Ascending aorta (tissue), 2 donors: ENCODE data around the gene RANBP1. TPM values are rescaled to one million over a fixed set of nuclear protein-coding genes. Genes with fewer than 3 reads are reported as not detected.
A peak's percentile ranks its signal among the peaks of the same experiment; 100 is the strongest.

ENCODE experiments used
- DNase-seq, 2 donors: peaks; one replicate each; pipeline ENCODE4 v3.0.0-alpha.2; 2019; ENCODE audit warnings: low spot score in 2 of 2
- H3K27ac ChIP-seq, 2 donors: fragments of 200-600 bp; sonication (generic); one replicate each; pipeline ENCODE4 v1.5.1; 2016 to 2017; ENCODE audit warnings: mild to moderate bottlenecking in 1 of 2
- H3K27me3 ChIP-seq: fragments of 200-600 bp; sonication (generic); one replicate; pipeline ENCODE4 v1.5.1; 2017
- H3K36me3 ChIP-seq, 2 donors: fragments of 200-600 bp; sonication (generic); one replicate each; pipeline ENCODE4 v1.5.1; 2016
- H3K4me1 ChIP-seq, 2 donors: fragments of 200-600 bp; sonication (generic); one replicate each; pipeline ENCODE4 v1.5.1; 2016 to 2017; ENCODE audit warnings: mild to moderate bottlenecking in 1 of 2
- H3K4me3 ChIP-seq, 2 donors: fragments of 200-600 bp; sonication (generic); one replicate each; pipeline ENCODE4 v1.5.1; 2016 to 2017; ENCODE audit warnings: mild to moderate bottlenecking in 1 of 2
- H3K9me3 ChIP-seq, 2 donors: fragments of 200-600 bp; sonication (generic); one replicate each; pipeline ENCODE4 v1.5.1; 2016
- intact Hi-C: fragments of 100-400 bp; cut with DNase I; formaldehyde crosslinking; loops from one replicate; pipeline ENCODE4 v1.15.1; 2023
- total RNA-seq: library from RNA; depleted of rRNA; stranded (reverse); fragments of >200 nt; gene quantifications from one replicate; pipeline ENCODE4 v1.1.0, GENCODE V29; 2016
- TF ChIP-seq, protein P1 (sequence below), 3 experiments: fragments of 200-600 bp in 2 of 3; fragments of 450-650 bp in 1 of 3; sonication (generic) in 2 of 3; IDR thresholded peaks; one replicate each; pipeline ENCODE4 v1.5.1; 2016 to 2019; ENCODE audit warnings: antibody characterized with exemption in 3 of 3, mild to moderate bottlenecking in 1 of 3, moderate library complexity in 1 of 3

Gene RANBP1
- total RNA-seq, 1 donor from 2014 or later, result 302 TPM

DNA sequence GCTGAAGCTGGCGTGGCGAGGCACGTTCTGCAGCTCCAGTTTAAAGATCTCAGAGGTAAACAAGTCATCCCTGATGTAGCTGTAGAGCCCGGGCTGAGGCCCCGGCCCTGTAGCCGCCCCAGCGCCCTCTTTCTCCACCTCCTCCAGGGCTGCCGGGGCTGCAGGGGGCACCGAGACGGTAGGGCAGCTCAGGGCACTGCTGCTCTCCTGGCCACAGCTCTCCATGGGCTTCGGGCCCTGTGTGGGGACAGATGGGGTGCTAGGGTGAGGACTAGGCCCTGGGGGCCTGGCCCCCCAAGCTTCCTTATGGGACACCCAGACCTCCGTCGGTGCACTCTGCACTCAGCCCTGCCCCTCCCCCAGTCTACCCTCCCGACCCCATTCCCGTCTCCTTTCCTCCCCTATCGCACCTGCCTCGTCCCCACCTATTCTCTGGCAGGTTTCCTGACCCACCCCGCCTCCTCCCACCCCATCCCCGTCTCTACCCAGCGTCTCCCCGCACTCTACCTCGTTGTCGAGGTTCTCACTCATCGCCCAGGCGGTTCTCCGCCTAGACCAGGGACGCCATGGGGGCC lies 559 bp downstream of the RANBP1 start:
- peaks cover 6 to 18% of the 10 kb centered on the region in 2 donors for H3K4me1 ChIP-seq
- peak overlapping the region; percentile 68 to 85 for H3K4me3 ChIP-seq
- H3K36me3 ChIP-seq, result peaks cover 26 to 59% of the 10 kb centered on the region in 2 donors
- H3K9me3 ChIP-seq, result no peaks in the 10 kb centered on the region
- TF ChIP-seq, protein P1, sequence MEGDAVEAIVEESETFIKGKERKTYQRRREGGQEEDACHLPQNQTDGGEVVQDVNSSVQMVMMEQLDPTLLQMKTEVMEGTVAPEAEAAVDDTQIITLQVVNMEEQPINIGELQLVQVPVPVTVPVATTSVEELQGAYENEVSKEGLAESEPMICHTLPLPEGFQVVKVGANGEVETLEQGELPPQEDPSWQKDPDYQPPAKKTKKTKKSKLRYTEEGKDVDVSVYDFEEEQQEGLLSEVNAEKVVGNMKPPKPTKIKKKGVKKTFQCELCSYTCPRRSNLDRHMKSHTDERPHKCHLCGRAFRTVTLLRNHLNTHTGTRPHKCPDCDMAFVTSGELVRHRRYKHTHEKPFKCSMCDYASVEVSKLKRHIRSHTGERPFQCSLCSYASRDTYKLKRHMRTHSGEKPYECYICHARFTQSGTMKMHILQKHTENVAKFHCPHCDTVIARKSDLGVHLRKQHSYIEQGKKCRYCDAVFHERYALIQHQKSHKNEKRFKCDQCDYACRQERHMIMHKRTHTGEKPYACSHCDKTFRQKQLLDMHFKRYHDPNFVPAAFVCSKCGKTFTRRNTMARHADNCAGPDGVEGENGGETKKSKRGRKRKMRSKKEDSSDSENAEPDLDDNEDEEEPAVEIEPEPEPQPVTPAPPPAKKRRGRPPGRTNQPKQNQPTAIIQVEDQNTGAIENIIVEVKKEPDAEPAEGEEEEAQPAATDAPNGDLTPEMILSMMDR (IDR thresholded peaks at IDR 0.05), result no peak
- no peaks in the 10 kb centered on the region for H3K27me3 ChIP-seq
- DNase-seq, result no peak
- intact Hi-C loops, result loop anchor here (2.0 to 10.0 kb wide), 3 partner anchors 96 to 402 kb away; partner anchors contain the start of genes SEPTIN5 and TANGO2
- peak overlapping the region; percentile 83 to 85 for H3K27ac ChIP-seq

DNA sequence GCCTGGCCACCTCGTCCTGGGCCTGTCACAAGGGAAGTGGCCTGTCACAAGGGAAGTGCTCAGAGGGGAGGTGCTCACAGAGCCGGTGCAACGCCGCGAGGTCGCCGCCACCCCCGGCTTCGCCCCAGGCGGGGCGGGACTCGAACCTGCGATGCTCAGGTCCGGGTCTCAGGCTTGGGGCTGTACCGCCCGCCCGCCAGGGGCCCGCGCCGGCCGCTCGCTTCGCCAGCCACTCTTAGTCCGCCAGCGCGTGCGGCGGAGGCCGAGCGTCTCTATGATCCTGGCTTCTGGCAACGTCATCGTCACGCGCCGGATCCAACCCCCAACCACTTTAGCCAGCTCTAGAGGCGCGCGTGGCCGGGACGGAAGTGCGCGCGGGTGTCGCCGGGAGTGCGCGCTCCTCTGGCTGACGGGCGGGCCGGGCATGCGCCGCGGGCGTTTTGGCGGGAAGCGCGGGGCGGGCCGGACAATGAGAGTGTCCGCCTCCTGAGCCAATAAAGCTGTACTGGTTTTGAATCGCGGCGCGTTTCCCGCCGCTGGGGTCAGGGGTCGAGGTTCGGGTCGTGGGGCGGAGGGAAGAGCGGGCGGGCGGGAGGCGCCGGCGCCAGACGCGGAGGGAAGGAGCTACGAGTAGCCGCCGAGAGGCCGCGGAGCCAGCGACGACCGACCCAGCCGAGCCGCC lies 1.2 kb downstream of the RANBP1 start, which contains the start of gene TRMT2A:
Gene TRMT2A (minus strand): TSS at position 276 of the 682 bp plus-strand sequence. CDS start 320 bp downstream, outside the sequence.
- intact Hi-C loops, result loop anchor here (1.0 to 10.0 kb wide), 5 partner anchors 14 to 402 kb away; partner anchors contain the start of genes DGCR8, SEPTIN5, TANGO2 and ZDHHC8

DNA sequence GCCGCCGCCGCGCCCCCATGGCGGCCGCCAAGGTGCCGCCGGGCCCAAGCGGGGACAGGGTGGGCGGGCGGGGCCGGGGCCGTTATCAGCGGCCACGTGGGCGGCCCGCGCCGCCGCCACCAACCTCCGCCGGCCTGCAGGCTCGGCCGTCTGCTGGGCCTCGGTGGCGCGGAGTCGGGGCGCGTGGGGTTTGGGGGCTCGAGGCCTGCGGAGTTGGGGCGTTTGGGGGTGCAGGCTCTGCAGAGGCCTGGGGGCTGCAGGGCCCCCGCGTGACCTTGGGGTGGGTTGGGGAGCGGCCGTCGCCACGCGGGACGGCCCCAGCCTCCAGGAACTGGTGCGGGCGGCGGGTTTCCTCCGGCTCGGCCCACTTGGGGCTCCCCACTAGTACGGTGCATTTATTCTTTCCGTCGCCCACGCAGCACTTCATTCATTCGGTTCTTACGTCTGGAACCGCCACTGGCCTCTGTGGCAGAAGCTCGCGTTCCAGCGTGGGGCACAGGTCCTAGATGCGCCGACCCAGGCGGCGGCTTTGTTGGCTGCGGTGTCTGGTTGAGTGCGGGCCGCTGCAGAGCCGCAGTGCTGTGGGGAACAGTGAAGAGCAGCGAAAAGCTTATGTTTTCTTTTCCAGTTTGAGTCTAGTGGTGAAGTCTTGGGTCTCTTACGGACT lies 1.9 kb downstream of the RANBP1 start:
- Histone ChIP-seq H3K27me3 (no peaks in the 10 kb centered on the region), H3K27ac (peak overlapping the region; percentile 83 to 85), H3K4me1 (peaks cover 6 to 18% of the 10 kb centered on the region in 2 donors), H3K9me3 (no peaks in the 10 kb centered on the region), H3K4me3 (peak overlapping the region; percentile 68 to 85), H3K36me3 (peaks cover 25 to 58% of the 10 kb centered on the region in 2 donors)
- no peak for DNase-seq
- intact Hi-C loops, result loop anchor here (1.0 to 10.0 kb wide), 5 partner anchors 14 to 403 kb away; partner anchors contain the start of genes DGCR8, SEPTIN5, TANGO2 and ZDHHC8
- TF ChIP-seq, protein P1 (IDR thresholded peaks at IDR 0.05), result no peak

More for the DNA sequence above, 1.2 kb downstream of the RANBP1 start, which contains the start of gene TRMT2A:
- TF ChIP-seq, protein P1 (IDR thresholded peaks at IDR 0.05), result peak in 2 of 3 experiments; percentile 17 to 26
- Histone ChIP-seq H3K4me1 (peaks cover 6 to 18% of the 10 kb centered on the region in 2 donors), H3K9me3 (no peaks in the 10 kb centered on the region), H3K27me3 (no peaks in the 10 kb centered on the region), H3K36me3 (peaks cover 24 to 61% of the 10 kb centered on the region in 2 donors), H3K27ac (peak within 1 kb of the TSS; percentile 83 to 85), H3K4me3 (peak within 1 kb of the TSS; percentile 68 to 85)
- peak; percentile 92 to 99 for DNase-seq

DNA sequence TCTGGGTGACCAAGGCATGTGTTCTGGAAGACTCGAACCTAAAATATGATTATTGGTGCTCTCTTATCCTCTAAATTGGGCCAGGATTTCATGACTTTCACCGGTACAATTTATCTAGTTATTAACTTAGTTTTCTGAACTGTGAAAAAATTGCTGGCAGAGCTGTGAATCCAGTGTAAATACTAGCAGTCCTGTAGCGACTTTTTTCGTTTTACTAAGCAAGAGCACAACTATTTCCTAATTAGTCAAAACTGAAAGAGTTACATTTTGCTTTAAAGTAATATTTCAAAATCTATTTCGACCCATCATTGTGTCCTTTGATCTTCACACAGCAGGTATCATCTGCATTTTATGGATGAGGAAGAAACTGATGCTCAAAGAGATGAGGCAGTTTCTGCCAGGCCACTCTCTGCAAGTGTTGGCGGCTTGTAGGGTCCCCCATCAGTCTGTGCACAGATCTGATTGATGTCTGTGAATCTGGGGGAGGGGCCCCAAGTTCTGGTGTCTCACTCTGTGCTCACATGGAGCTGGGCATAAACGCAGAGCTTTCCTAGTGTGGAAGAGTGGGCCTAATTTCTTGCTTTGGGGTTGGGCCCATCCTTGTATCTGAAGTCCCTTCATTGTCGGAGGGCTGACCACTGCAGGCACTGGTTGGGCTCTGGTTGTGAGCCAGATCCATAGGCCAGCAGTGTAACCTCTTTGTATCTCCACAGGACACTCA lies 2.6 kb downstream of the RANBP1 start:
- intact Hi-C loops, result loop anchor here (10.0 kb wide), 2 partner anchors 154 to 404 kb away; partner anchors contain the start of gene SEPTIN5
- Histone ChIP-seq H3K4me3 (peak overlapping the region; percentile 68 to 85), H3K27me3 (no peaks in the 10 kb centered on the region), H3K9me3 (no peaks in the 10 kb centered on the region), H3K36me3 (peaks cover 21 to 51% of the 10 kb centered on the region in 2 donors), H3K4me1 (peaks cover 6 to 18% of the 10 kb centered on the region in 2 donors), H3K27ac (peak overlapping the region in 1 of 2 donors; percentile 85)
- no peak for DNase-seq
- TF ChIP-seq, protein P1 (IDR thresholded peaks at IDR 0.05), result no peak
